Fibroblast of villous mesenchyme (primary cell): ENCODE measurements around the gene PRUNE2. TPM values are rescaled to one million over a fixed set of nuclear protein-coding genes. Genes with fewer than 3 reads are reported as not detected.

Source experiments
- DNase-seq: peaks from one replicate; pipeline ENCODE4 v3.0.0-alpha.2; 2010; ENCODE audit warnings: low read depth
- H3K4me3 ChIP-seq: 2 replicates; pipeline ENCODE4 v1.5.1; 2011; ENCODE audit warnings: low read depth, mild to moderate bottlenecking, low read length
- total RNA-seq: library from RNA; depleted of rRNA; stranded (reverse); fragments of >200 nt; gene quantifications from 2 replicates; pipeline ENCODE4 v1.2.3, GENCODE V29; 2012
- TF ChIP-seq, protein P1 (sequence below): IDR thresholded peaks from 2 replicates; pipeline ENCODE4 v1.5.1; 2012; ENCODE audit warnings: low read depth, mild to moderate bottlenecking, low read length; ENCODE audit not compliant: insufficient read depth

The PRUNE2 gene
- total RNA-seq, 1 donor = 14.2 TPM

- no peak for DNase-seq
- TF ChIP-seq, protein P1, sequence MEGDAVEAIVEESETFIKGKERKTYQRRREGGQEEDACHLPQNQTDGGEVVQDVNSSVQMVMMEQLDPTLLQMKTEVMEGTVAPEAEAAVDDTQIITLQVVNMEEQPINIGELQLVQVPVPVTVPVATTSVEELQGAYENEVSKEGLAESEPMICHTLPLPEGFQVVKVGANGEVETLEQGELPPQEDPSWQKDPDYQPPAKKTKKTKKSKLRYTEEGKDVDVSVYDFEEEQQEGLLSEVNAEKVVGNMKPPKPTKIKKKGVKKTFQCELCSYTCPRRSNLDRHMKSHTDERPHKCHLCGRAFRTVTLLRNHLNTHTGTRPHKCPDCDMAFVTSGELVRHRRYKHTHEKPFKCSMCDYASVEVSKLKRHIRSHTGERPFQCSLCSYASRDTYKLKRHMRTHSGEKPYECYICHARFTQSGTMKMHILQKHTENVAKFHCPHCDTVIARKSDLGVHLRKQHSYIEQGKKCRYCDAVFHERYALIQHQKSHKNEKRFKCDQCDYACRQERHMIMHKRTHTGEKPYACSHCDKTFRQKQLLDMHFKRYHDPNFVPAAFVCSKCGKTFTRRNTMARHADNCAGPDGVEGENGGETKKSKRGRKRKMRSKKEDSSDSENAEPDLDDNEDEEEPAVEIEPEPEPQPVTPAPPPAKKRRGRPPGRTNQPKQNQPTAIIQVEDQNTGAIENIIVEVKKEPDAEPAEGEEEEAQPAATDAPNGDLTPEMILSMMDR = no peak
- H3K4me3 ChIP-seq = no peak overlapping the region
These were observed 121.0 kb downstream of the PRUNE2 start for GRCh38 chr9:76784881-76785280.

DNA sequence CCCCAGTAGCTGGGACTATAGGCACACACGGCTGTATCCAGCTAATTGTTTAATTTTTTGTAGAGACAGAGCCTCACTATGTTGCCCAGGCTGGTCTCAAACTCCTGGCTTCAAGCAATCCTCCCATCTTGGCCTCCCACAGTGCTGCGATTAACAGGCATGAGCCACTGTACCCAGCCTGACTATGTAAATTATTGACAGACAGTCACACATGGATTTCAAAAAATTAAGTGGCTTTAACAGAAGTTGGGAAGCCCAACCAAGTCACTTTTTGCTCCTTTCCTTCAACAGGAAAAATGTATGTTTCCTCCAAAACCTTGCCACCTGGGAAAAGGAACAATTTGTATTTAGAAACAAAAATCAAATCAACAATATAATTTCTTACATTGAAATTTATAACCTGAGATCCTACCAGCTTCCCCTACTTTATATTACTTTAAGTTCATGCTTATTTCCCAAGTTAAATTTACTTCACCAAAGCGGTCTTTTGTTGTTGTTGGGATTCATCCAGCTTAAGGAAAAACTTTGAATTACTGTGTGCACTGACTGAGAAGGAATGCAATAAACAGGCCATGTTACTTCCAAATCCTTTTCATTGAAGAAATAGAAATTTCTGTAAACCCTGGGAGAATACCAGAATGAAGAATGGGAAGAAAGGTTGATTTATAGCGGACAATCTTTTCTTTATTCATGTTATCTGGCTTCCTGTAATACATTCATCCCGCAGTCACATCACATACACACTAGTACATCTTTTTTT, 133.0 kb downstream of the PRUNE2 start:
- peak; percentile 4 for DNase-seq
- TF ChIP-seq, protein P1 = no peak
- no peak overlapping the region for H3K4me3 ChIP-seq

DNA sequence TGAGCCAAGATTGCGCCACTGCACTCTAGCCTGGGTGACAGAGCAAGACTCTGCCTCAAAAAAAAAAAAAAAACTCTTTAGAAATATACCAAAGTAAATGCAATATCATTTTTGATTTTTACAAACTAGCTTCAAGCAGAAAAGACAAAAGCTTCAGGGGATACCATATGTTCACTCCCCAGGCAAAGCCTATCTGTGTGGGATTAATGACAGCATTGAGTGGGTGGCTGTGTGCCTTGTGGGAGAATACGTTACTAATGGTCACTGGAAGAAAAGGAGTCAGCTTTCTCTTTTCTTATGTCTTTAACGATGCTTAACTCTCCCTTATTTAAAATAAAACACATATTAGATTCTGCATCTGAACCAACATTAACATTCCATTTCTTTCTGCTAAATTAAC, 139.8 kb downstream of the PRUNE2 start:
- H3K4me3 ChIP-seq = no peak overlapping the region
- no peak for DNase-seq
- TF ChIP-seq, protein P1 = no peak

- DNase-seq = no peak
- TF ChIP-seq, protein P1 = no peak
- H3K4me3 ChIP-seq = no peak within 1 kb of the TSS
These were observed 141.8 kb downstream of the PRUNE2 start, which contains the start of gene PCA3 for GRCh38 chr9:76764138-76764537. Gene PCA3 (plus strand): TSS chr9:76764438.

- TF ChIP-seq, protein P1 = peak; percentile 36
- DNase-seq = peak; percentile 8
- H3K4me3 ChIP-seq = no peak overlapping the region
These were observed 144.5 kb downstream of the PRUNE2 start for GRCh38 chr9:76761448-76761847.

GRCh38 chr9:76759732-76760131, 146.2 kb downstream of the PRUNE2 start:
- TF ChIP-seq, protein P1 = no peak
- H3K4me3 ChIP-seq = no peak overlapping the region
- DNase-seq = no peak
